Lower lobe of right lung (tissue), 2 donors: ENCODE data around the gene ARHGEF26. TPM values are rescaled to one million over a fixed set of nuclear protein-coding genes. Genes with fewer than 3 reads are reported as not detected.

ENCODE experiments used
- ATAC-seq, 2 donors: fragments of 200-7000 bp; cut with Tn5 transposase; one replicate each; pipeline ENCODE4 v1.9.1; 2020 to 2022; ENCODE audit warnings: mild to moderate bottlenecking in 2 of 2, moderate library complexity in 2 of 2
- DNase-seq: peaks from one replicate; pipeline ENCODE4 v3.0.0-alpha.2; 2020
- H3K27ac ChIP-seq: fragments of 200-600 bp; one replicate; pipeline ENCODE4 v1.8.0; 2022
- H3K27me3 ChIP-seq: fragments of 200-600 bp; one replicate; pipeline ENCODE4 v1.8.0; 2022; ENCODE audit warnings: low read depth
- H3K36me3 ChIP-seq: fragments of 200-600 bp; one replicate; pipeline ENCODE4 v1.8.0; 2022; ENCODE audit warnings: mild to moderate bottlenecking
- H3K4me1 ChIP-seq: fragments of 200-600 bp; one replicate; pipeline ENCODE4 v1.8.0; 2022
- H3K4me3 ChIP-seq: fragments of 200-600 bp; one replicate; pipeline ENCODE4 v1.8.0; 2022; ENCODE audit warnings: mild to moderate bottlenecking
- H3K9me3 ChIP-seq: fragments of 200-600 bp; one replicate; pipeline ENCODE4 v1.8.0; 2022
- CTCF ChIP-seq: fragments of 200-600 bp; IDR thresholded peaks from one replicate; pipeline ENCODE4 v1.8.0; 2022; ENCODE audit warnings: antibody characterized with exemption, mild to moderate bottlenecking
- intact Hi-C: fragments of 100-400 bp; cut with DNase I; formaldehyde crosslinking; loops from one replicate; pipeline ENCODE4 v1.11.0; 2022
- total RNA-seq: library from RNA; stranded (reverse); fragmentation: NEBNext Ultra II Directional; extraction: Animal tissue kit (Norgen Biotek cat#: 25700); gene quantifications from one replicate; pipeline ENCODE4 v1.2.1, GENCODE V29; 2021
- donor health status: DM: no; HTN: yes; CAD: no; lungs with severe emphysema.

ARHGEF26 gene
- total RNA-seq, 1 donor from 2014 or later = 50.9 TPM

GRCh38 chr3:154188846-154189245 lies 67.7 kb downstream of the ARHGEF26 start:
- no peak for TF ChIP-seq CTCF
- intact Hi-C loops = no loop called here
- Histone ChIP-seq H3K4me3 (no peak overlapping the region), H3K4me1 (no peaks in the 10 kb centered on the region), H3K36me3 (peaks cover 18% of the 10 kb centered on the region), H3K27me3 (no peaks in the 10 kb centered on the region), H3K9me3 (no peaks in the 10 kb centered on the region), H3K27ac (no peak overlapping the region)
- ATAC-seq = no peak
- DNase-seq = no peak

- TF ChIP-seq CTCF = no peak
- H3K9me3 ChIP-seq = no peaks in the 10 kb centered on the region
- H3K27ac ChIP-seq = no peak overlapping the region
- peaks cover 41% of the 10 kb centered on the region for H3K36me3 ChIP-seq
- no peaks in the 10 kb centered on the region for H3K27me3 ChIP-seq
- H3K4me3 ChIP-seq = no peak overlapping the region
- intact Hi-C loops = no loop called here
- DNase-seq (no peak), ATAC-seq (no peak)
- H3K4me1 ChIP-seq = no peaks in the 10 kb centered on the region
Measured at GRCh38 chr3:154191520-154191919, 70.3 kb downstream of the ARHGEF26 start.

GRCh38 chr3:154192225-154192624 lies 71.0 kb downstream of the ARHGEF26 start:
- Histone ChIP-seq H3K36me3 (peaks cover 41% of the 10 kb centered on the region), H3K4me1 (no peaks in the 10 kb centered on the region), H3K9me3 (no peaks in the 10 kb centered on the region), H3K27ac (no peak overlapping the region), H3K27me3 (no peaks in the 10 kb centered on the region), H3K4me3 (no peak overlapping the region)
- intact Hi-C loops = no loop called here
- TF ChIP-seq CTCF = no peak
- DNase-seq (no peak), ATAC-seq (no peak)

- intact Hi-C loops = no loop called here
- ATAC-seq = no peak
- H3K27me3 ChIP-seq = no peaks in the 10 kb centered on the region
- no peaks in the 10 kb centered on the region for H3K4me1 ChIP-seq
- peaks cover 39% of the 10 kb centered on the region for H3K36me3 ChIP-seq
- H3K27ac ChIP-seq = no peak overlapping the region
- no peaks in the 10 kb centered on the region for H3K9me3 ChIP-seq
- no peak for TF ChIP-seq CTCF
- no peak overlapping the region for H3K4me3 ChIP-seq
- no peak for DNase-seq
Measured at GRCh38 chr3:154193000-154193615, 71.9 kb downstream of the ARHGEF26 start.

- H3K27me3 ChIP-seq = no peaks in the 10 kb centered on the region
- no peak overlapping the region for H3K27ac ChIP-seq
- H3K9me3 ChIP-seq = no peaks in the 10 kb centered on the region
- H3K4me3 ChIP-seq = no peak overlapping the region
- no peak for DNase-seq
- intact Hi-C loops = no loop called here
- H3K4me1 ChIP-seq = no peaks in the 10 kb centered on the region
- H3K36me3 ChIP-seq = peaks cover 37% of the 10 kb centered on the region
- ATAC-seq = no peak
- TF ChIP-seq CTCF = no peak
Measured at GRCh38 chr3:154194877-154195276, 73.7 kb downstream of the ARHGEF26 start.
